HCT116 (cell line): ENCODE measurements around the gene DNAJC5. TPM values are rescaled to one million over a fixed set of nuclear protein-coding genes. Genes with fewer than 3 reads are reported as not detected.

Source experiments
- ATAC-seq: fragments of 200-7000 bp; cut with Tn5 transposase; 2 replicates; pipeline ENCODE4 v1.9.1; 2020; ENCODE audit warnings: mild to moderate bottlenecking, moderate library complexity
- BruUV-seq: library from RNA; stranded (reverse); fragments of 400-500 nt; replicated peaks from 2 replicates; lab custom pipeline; 2021; lab: Mats Ljungman, UMichigan
- CTCF ChIA-PET: fragments of 300-600 bp; sonication (Branson Sonifier 250); formaldehyde crosslinking; loops from one replicate; lab custom pipeline; 2021; ENCODE audit warnings: antibody characterized with exemption; lab: Charles Lee
- POLR2A ChIA-PET: fragments of 300-600, 350-600 bp; sonication (Branson Sonifier 250); formaldehyde crosslinking; loops from one replicate; lab custom pipeline; 2021; ENCODE audit warnings: antibody characterized with exemption; lab: Charles Lee
- RAD21 ChIA-PET, 2 experiments: fragments of 300-600 bp; sonication (Branson Sonifier 250); formaldehyde crosslinking; loops; one replicate each; lab custom pipeline; 2023; ENCODE audit warnings: low total read pairs in 2 of 2; ENCODE audit not compliant: uncharacterized antibody in 2 of 2, unreplicated experiment in 2 of 2, low non-redundant PET in 1 of 2; lab: Charles Lee
- DNase-seq: peaks from one replicate; pipeline ENCODE4 v3.0.0-alpha.2; 2010; ENCODE audit warnings: low read depth, low spot score
- H2AFZ ChIP-seq: fragments of 200-600 bp; shearing (Covaris generic), sonication (generic); 2 replicates; pipeline ENCODE4 v1.6.1; 2017; ENCODE audit warnings: low read depth, mixed run types, mixed read lengths, antibody characterized with exemption, low read length; ENCODE audit not compliant: poor library complexity, severe bottlenecking
- H3K27ac ChIP-seq: 2 replicates; pipeline ENCODE4 v1.5.1; 2012; ENCODE audit warnings: low read depth, low read length
- H3K27me3 ChIP-seq: fragments of 200-600 bp; sonication (generic); 2 replicates; pipeline ENCODE4 v1.6.1; 2016; ENCODE audit warnings: mixed run types, low read length, mixed read lengths; ENCODE audit not compliant: insufficient read depth
- H3K36me3 ChIP-seq, 2 experiments: fragments of 200-500 bp in 1 of 2; fragments of 200-600 bp in 1 of 2; sonication (Bioruptor generic) in 1 of 2; sonication (generic) in 1 of 2; 2 replicates each; pipeline versions ENCODE4 v1.5.1 to v1.6.1; 2014 to 2016; ENCODE audit warnings: low read length in 2 of 2, inconsistent platforms in 1 of 2, mixed read lengths in 1 of 2, mixed run types in 1 of 2; ENCODE audit not compliant: insufficient read depth in 2 of 2, control insufficient read depth in 1 of 2
- H3K4me1 ChIP-seq, 2 experiments: fragments of 200-600 bp in 1 of 2; sonication (generic) in 1 of 2; 2 replicates each; pipeline versions ENCODE4 v1.5.1 to v1.6.1; 2012 to 2017; ENCODE audit warnings: low read length in 2 of 2, inconsistent platforms in 1 of 2, mild to moderate bottlenecking in 1 of 2, mixed read lengths in 1 of 2, mixed run types in 1 of 2, moderate library complexity in 1 of 2; ENCODE audit not compliant: insufficient read depth in 2 of 2, control insufficient read depth in 1 of 2
- H3K4me2 ChIP-seq: fragments of 200-600 bp; sonication (generic); 2 replicates; pipeline ENCODE4 v1.6.1; 2017; ENCODE audit warnings: mixed run types, low read length, mixed read lengths
- H3K4me3 ChIP-seq, 2 experiments: fragments of 200-600 bp in 1 of 2; sonication (generic) in 1 of 2; replicated peaks in 1 of 2; 2 replicates each; pipeline ENCODE4 v1.5.1; 2011 to 2016; ENCODE audit warnings: low read length in 2 of 2, control low read depth in 1 of 2, low read depth in 1 of 2, mild to moderate bottlenecking in 1 of 2, mixed read lengths in 1 of 2, mixed run types in 1 of 2
- H3K79me2 ChIP-seq: fragments of 200-600 bp; sonication (generic); 2 replicates; pipeline ENCODE4 v1.6.1; 2017; ENCODE audit warnings: mild to moderate bottlenecking, mixed run types, low read length, moderate library complexity, mixed read lengths; ENCODE audit not compliant: insufficient read depth
- H3K9ac ChIP-seq: fragments of 200-600 bp; sonication (generic); 2 replicates; pipeline ENCODE4 v1.6.1; 2016; ENCODE audit warnings: low read length, mixed read lengths
- H3K9me2 ChIP-seq: fragments of 200-600 bp; sonication (generic), shearing (Covaris generic); 2 replicates; pipeline ENCODE4 v1.6.1; 2017; ENCODE audit warnings: mixed run types, mild to moderate bottlenecking, moderate library complexity; ENCODE audit not compliant: insufficient read depth
- H3K9me3 ChIP-seq, 2 experiments: fragments of 200-500 bp in 1 of 2; fragments of 200-600 bp in 1 of 2; sonication (Bioruptor generic) in 1 of 2; sonication (generic) in 1 of 2; 2 replicates each; pipeline ENCODE4 v1.6.1; 2014 to 2017; ENCODE audit warnings: low read length in 2 of 2, mixed read lengths in 2 of 2, inconsistent platforms in 1 of 2, low read depth in 1 of 2, mild to moderate bottlenecking in 1 of 2, mixed run types in 1 of 2, moderate library complexity in 1 of 2; ENCODE audit not compliant: control insufficient read depth in 1 of 2, insufficient read depth in 1 of 2
- H4K20me1 ChIP-seq: fragments of 200-600 bp; sonication (generic), shearing (Covaris generic); 2 replicates; pipeline ENCODE4 v1.6.1; 2017; ENCODE audit warnings: mixed run types, mild to moderate bottlenecking, moderate library complexity; ENCODE audit not compliant: insufficient read depth
- ATF3 ChIP-seq: IDR thresholded peaks from 2 replicates; pipeline ENCODE4 v1.6.1; 2012
- CBX3 ChIP-seq: IDR thresholded peaks from 2 replicates; pipeline ENCODE4 v1.6.1; 2012; ENCODE audit warnings: low read depth
- CEBPB ChIP-seq: IDR thresholded peaks from 2 replicates; pipeline ENCODE4 v1.6.1; 2012; ENCODE audit warnings: low read depth
- ELF1 ChIP-seq: IDR thresholded peaks from 2 replicates; pipeline ENCODE4 v1.6.1; 2012; ENCODE audit warnings: low read depth, borderline replicate concordance
- EZH2phosphoT487 ChIP-seq: fragments of 200-600 bp; IDR thresholded peaks from 2 replicates; pipeline ENCODE4 v1.6.1; 2018; ENCODE audit warnings: antibody characterized with exemption, borderline replicate concordance
- JUND ChIP-seq: IDR thresholded peaks from 2 replicates; pipeline ENCODE4 v1.6.1; 2012
- MAX ChIP-seq: IDR thresholded peaks from 2 replicates; pipeline ENCODE4 v1.6.1; 2012
- POLR2A ChIP-seq: IDR thresholded peaks from 2 replicates; pipeline ENCODE4 v1.7.0; 2011; ENCODE audit warnings: borderline replicate concordance; ENCODE audit not compliant: insufficient read depth, insufficient read length; ENCODE audit errors: extremely low read depth
- REST ChIP-seq: IDR thresholded peaks from 2 replicates; pipeline ENCODE4 v1.6.1; 2012; ENCODE audit warnings: low read depth
- SRF ChIP-seq: IDR thresholded peaks from 2 replicates; pipeline ENCODE4 v1.6.1; 2012; ENCODE audit warnings: low read depth
- TCF7L2 ChIP-seq: IDR thresholded peaks from 2 replicates; pipeline ENCODE4 v1.7.0; 2011; ENCODE audit warnings: borderline replicate concordance, inconsistent platforms; ENCODE audit not compliant: insufficient read depth, insufficient read length; ENCODE audit errors: extremely low read depth
- YY1 ChIP-seq: IDR thresholded peaks from 2 replicates; pipeline ENCODE4 v1.6.1; 2011; ENCODE audit warnings: low read length, low read depth, moderate library complexity, mild to moderate bottlenecking; ENCODE audit not compliant: insufficient replicate concordance; ENCODE audit errors: extremely low read depth
- ZBTB33 ChIP-seq: IDR thresholded peaks from 2 replicates; pipeline ENCODE4 v1.6.1; 2011; ENCODE audit warnings: mild to moderate bottlenecking, low read length, moderate library complexity; ENCODE audit not compliant: insufficient replicate concordance; ENCODE audit errors: extremely low read depth
- ZFX ChIP-seq: fragments of 450-650 bp; IDR thresholded peaks from 2 replicates; pipeline ENCODE4 v1.6.1; 2017
- ZNF274 ChIP-seq: fragments of 200-500 bp; sonication (Bioruptor generic); IDR thresholded peaks from 2 replicates; pipeline ENCODE4 v1.6.1; 2014; ENCODE audit warnings: mild to moderate bottlenecking, low read depth, low read length, inconsistent platforms
- intact Hi-C: fragments of 100-400 bp; cut with micrococcal nuclease; formaldehyde crosslinking; loops from 2 replicates; pipeline ENCODE4 v1.10.0; 2022
- total RNA-seq: library from RNA; stranded (reverse); gene quantifications from one replicate; pipeline ENCODE4 v1.2.1, GENCODE V29; 2021; ENCODE audit not compliant: unreplicated experiment

Gene DNAJC5
- total RNA-seq, 1 experiment from 2014 or later: 38.3 TPM

DNA sequence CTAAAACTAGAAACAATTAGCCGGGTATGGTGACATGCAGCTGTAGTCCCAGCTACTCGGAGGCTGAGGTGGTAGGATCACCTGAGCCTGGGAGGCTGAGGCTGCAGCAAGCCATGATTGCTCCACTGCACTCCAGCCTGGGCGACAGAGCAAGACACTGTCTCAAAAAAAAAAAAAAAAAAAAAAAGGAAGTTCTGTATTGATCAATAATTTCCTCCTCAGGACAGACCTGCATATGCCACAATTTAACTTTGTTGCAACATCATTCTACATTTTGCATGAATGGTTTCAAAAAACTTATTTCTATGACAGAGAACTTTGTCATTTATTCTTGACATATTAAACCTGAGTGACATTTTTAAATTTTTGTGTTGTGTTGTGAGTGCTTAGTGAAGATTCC is 5.5 kb downstream of the DNAJC5 start:
- Histone ChIP-seq H3K79me2 (peaks cover 92% of the 10 kb centered on the region), H2AFZ (no peak overlapping the region), H3K27ac (no peak overlapping the region), H3K36me3 (no peaks in the 10 kb centered on the region), H3K4me2 (0 out of 2 replicates have a peak overlapping the region, but pooled peaks have one; percentile 7), H3K4me3 (no peak overlapping the region), H3K27me3 (no peaks in the 10 kb centered on the region), H3K9me3 (no peaks in the 10 kb centered on the region), H3K9me2 (no peaks in the 10 kb centered on the region), H4K20me1 (peaks cover 16% of the 10 kb centered on the region; the same call in 1 of the 2 replicates), H3K4me1 (peaks cover 29 to 62% of the 10 kb centered on the region in 2 experiments), H3K9ac (no peak overlapping the region)
- TF ChIP-seq SRF: no peak
- TF ChIP-seq TCF7L2: no peak
- TF ChIP-seq EZH2phosphoT487: no peak
- no peak for TF ChIP-seq ZBTB33
- TF ChIP-seq REST: no peak
- TF ChIP-seq MAX: no peak
- no peak for TF ChIP-seq POLR2A
- TF ChIP-seq ZFX: no peak
- no peak for TF ChIP-seq ZNF274
- TF ChIP-seq ELF1: no peak
- no peak for TF ChIP-seq JUND
- no peak for TF ChIP-seq CEBPB
- no peak for TF ChIP-seq CBX3
- TF ChIP-seq YY1: no peak
- TF ChIP-seq ATF3: no peak
- ATAC-seq (no peak), DNase-seq (no peak)
- intact Hi-C loops: no loop called here
- no TSS peak for BruUV-seq
- RAD21 ChIA-PET: no interaction called here
- CTCF ChIA-PET: no interaction called here
- POLR2A ChIA-PET: no interaction called here
